GM12891 (cell line): ENCODE measurements around the gene AMBP. TPM values are rescaled to one million over a fixed set of nuclear protein-coding genes. Genes with fewer than 3 reads are reported as not detected.

Experiments used
- DNase-seq: peaks from one replicate; pipeline ENCODE4 v3.0.0; 2011; ENCODE audit warnings: low spot score; ENCODE audit not compliant: insufficient read length
- FAIRE-seq: peaks from 2 replicates; lab custom pipeline; 2011; peaks lifted over from hg19 to GRCh38; lab: Jason Lieb, UNC
- PAX5 ChIP-seq: IDR thresholded peaks from 2 replicates; pipeline ENCODE4 v1.6.1; 2011; ENCODE audit warnings: low read length, moderate library complexity, mild to moderate bottlenecking; ENCODE audit not compliant: insufficient read depth, severe bottlenecking
- POLR2A ChIP-seq: IDR thresholded peaks from 2 replicates; pipeline ENCODE4 v1.6.1; 2011; ENCODE audit warnings: low read depth, low read length, control low read depth
- POLR2AphosphoS5 ChIP-seq: IDR thresholded peaks from 2 replicates; pipeline ENCODE4 v1.6.1; 2011; ENCODE audit warnings: low read depth, low read length, control low read depth
- POU2F2 ChIP-seq: IDR thresholded peaks from 2 replicates; pipeline ENCODE4 v1.6.1; 2011; ENCODE audit warnings: low read depth, mild to moderate bottlenecking, control low read depth, low read length, moderate library complexity
- SPI1 ChIP-seq: IDR thresholded peaks from 2 replicates; pipeline ENCODE4 v1.6.1; 2011; ENCODE audit warnings: low read depth, low read length, control low read depth
- TAF1 ChIP-seq: IDR thresholded peaks from 2 replicates; pipeline ENCODE4 v1.6.1; 2011; ENCODE audit warnings: low read depth, low read length, control low read depth
- polyA plus RNA-seq: library from polyadenylated mRNA; unstranded; fragments of >200 nt; gene quantifications from one replicate; pipeline ENCODE4 v1.2.1, GENCODE V29; 2012; ENCODE audit warnings: low read depth, missing spikeins, inconsistent platforms; ENCODE audit not compliant: missing spikeins

The AMBP gene
- polyA plus RNA-seq = not detected

GRCh38 chr9:114078021-114078780 is at the start of gene AMBP:
Gene AMBP, minus strand, starts transcription at chr9:114078300. Its CDS starts 91 bp downstream, at chr9:114078209.
- DNase-seq (no peak), FAIRE-seq (no peak)
- TF ChIP-seq POLR2A = no peak
- TF ChIP-seq TAF1 = no peak
- TF ChIP-seq PAX5 = no peak
- TF ChIP-seq SPI1 = no peak
- TF ChIP-seq POLR2AphosphoS5 = no peak
- TF ChIP-seq POU2F2 = no peak

GRCh38 chr9:114126247-114127060 is 48.4 kb upstream of the AMBP start:
- TF ChIP-seq PAX5 = no peak
- TF ChIP-seq POLR2AphosphoS5 = no peak
- TF ChIP-seq TAF1 = no peak
- no peak for TF ChIP-seq POLR2A
- no peak for TF ChIP-seq POU2F2
- no peak for TF ChIP-seq SPI1
- FAIRE-seq (no peak), DNase-seq (no peak)

- TF ChIP-seq POLR2A (no peak), SPI1 (no peak), TAF1 (no peak), PAX5 (no peak), POLR2AphosphoS5 (no peak), POU2F2 (no peak)
- DNase-seq (no peak), FAIRE-seq (no peak)
Observed at GRCh38 chr9:114125476-114126013, 47.4 kb upstream of the AMBP start.

DNA sequence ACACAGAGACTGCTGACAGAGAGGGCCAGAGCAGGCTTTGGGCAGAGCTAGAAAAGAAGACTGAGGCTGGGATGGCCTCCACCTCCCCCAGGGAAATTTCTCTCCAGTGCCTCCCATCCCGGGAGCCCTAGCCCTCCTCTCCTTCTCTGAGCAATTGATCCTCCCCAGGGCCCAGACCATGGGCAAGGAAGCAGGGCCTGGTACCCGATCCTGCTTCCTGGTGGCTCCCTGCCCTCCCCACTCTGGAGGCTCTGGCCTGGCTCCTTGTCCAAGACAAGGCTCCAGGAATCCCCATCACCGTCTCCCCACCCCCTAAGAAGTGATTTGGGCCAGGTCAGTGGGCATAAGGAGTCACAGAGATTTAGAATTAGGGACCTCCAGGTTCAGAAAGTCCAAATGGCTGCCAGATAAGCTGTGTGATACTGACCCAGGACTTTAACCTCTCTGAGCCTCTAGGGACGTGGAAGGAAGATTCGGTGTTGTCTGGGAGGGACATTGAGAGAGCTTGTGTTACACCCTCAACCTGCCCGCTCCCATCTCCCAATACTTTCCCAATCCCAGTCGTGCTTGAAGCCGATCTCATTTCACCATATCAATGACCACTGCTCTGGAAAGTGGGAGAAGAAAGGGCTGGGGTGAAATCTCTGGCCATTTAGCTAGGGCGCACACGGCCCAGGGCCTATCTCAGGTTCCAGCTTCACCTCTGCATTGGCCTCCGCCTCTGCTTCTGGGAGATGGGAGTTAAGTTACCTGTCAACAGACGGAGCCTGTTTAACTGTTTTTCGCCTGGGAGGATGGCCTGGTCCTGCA is 46.8 kb upstream of the AMBP start:
- TF ChIP-seq SPI1 = no peak
- no peak for TF ChIP-seq TAF1
- no peak for TF ChIP-seq POLR2AphosphoS5
- TF ChIP-seq PAX5 = no peak
- no peak for TF ChIP-seq POLR2A
- no peak for TF ChIP-seq POU2F2
- DNase-seq (no peak), FAIRE-seq (no peak)

- no peak for DNase-seq
- TF ChIP-seq TAF1 = no peak
- no peak for TF ChIP-seq PAX5
- TF ChIP-seq POLR2AphosphoS5 = no peak
- no peak for TF ChIP-seq POU2F2
- TF ChIP-seq POLR2A = no peak
- TF ChIP-seq SPI1 = no peak
- FAIRE-seq = no peak
Observed at GRCh38 chr9:114124138-114124537, 46.0 kb upstream of the AMBP start.

GRCh38 chr9:114123031-114123977 is 45.2 kb upstream of the AMBP start:
- no peak for TF ChIP-seq POU2F2
- TF ChIP-seq TAF1 = no peak
- no peak for TF ChIP-seq POLR2A
- no peak for TF ChIP-seq PAX5
- DNase-seq (no peak), FAIRE-seq (no peak)

DNA sequence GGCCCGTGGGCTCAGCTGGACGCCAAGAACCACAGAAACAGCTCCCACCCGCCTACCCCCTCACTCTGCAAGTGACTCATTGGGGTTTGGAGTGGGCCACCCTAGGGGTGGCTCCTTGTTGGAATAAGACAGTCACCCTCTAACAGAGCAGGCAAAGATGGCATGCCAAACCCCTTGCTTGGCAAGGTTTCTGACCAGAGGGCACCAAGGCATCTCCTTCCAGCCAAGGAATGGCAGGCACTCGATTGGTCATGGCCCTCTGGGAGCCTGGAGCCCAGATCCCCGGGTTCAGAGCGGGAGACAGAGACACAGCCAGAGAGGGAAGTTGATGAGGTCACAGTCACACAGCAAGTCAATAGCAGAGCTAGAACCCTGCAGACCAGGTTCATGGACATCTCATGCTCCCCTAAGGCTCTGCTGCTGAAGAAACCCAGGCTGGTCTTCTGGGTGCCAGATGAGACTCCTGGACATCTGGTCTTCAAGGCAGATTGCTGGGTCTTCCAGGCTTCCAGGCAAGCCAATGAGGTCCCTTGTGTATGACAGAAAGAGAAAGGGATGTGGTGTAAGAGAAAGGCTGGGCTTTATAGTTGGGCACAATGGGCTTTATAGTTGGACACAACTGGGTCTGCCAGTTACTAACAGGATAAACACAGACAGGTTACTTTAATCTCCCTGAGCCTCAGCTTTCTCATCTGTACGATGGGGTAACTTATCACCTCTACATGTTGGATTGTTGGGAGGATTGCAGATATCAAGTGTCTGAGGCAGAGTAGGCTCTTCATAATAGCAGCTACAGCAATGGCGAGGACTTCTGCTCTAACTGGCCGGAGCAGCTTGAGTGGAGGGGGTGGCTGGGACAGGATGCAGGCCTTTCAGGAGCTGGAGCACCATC is 44.3 kb upstream of the AMBP start:
- no peak for FAIRE-seq
- TF ChIP-seq SPI1 = no peak
- no peak for TF ChIP-seq POU2F2
- TF ChIP-seq POLR2AphosphoS5 = no peak
- TF ChIP-seq PAX5 = no peak
- DNase-seq = no peak
